GM19351 (cell line): Measurements from ENCODE around the gene GABBR2.

Source experiments
- ATAC-seq: cut with Tn5 transposase; IDR thresholded peaks from one replicate; pipeline ENCODE4 v1.9.1; 2021; ENCODE audit warnings: mild to moderate bottlenecking, moderate library complexity; ENCODE audit not compliant: unreplicated experiment

The GABBR2 gene

DNA sequence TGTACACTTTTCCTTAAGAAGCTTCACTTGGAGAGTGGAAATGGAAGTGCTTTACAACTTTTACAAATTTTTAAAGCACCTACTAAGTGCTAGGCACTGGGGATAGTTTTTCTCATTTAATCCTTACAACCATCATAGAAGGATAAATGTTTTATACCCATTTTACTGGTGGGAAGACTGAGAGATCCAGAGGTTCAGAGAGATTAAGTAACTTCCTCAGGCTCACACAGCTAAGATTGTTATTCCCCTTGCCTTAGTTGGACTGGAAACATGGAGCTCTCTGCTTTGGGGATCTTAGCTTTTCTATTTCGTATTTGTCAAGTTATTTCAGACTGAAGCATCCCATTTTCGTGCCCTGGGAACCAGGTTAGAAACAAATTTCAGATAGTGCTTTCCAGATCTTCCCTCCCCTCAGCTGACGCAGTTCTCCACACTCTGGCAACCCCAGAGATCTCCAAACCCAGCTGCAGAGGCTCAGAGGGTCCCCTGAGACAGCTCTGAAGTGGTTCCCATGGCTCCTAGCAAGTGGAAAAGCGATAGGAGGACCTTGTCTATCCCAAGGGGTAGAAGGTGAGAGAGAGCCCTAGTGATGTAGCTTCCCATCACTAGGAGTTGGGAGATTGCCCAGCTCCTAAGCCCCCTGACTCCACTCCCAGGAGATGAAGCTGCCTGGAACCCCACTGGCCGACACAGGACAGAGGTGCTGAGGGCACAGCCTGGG, 16.2 kb upstream of the GABBR2 start:
- ATAC-seq = no peak

DNA sequence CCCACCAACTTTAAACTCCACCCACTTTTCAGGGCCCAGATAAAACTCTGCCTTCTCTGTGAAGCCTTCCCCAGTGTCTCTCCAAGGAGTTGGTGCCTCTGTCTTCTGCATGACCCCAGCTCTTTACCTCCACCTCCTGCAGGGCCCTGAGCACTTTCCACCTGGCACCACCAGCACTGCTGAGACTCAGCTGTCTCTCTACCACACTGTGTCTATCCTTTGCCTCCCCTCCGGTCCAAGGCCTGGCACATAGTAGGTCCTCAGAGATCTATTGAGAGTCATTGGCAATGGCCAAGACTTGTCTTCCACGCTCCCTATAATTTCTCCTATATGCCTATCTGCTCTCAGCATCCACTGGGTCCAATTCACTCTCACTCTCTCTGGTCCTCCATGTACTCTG, 12.9 kb upstream of the GABBR2 start:
- no peak for ATAC-seq

DNA sequence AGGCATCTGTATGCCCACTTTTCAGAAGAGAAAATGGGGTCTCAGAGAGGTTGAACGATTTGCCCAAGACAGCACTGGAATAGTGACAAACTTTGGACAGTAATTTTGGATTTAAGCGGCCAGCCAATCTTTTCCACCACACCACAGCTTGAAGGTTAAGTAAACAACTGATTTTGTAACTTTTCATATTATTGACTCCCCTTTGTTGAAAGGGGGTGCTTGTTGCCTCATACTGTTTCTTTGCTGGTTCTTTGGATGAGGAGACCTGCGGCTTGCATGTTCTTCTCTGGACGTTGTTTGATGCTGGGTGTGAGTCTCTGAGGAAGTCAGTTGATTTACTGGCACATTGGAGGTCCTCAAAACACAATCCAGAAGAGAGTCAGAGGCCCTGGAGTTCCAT, 11.7 kb upstream of the GABBR2 start:
- no peak for ATAC-seq

DNA sequence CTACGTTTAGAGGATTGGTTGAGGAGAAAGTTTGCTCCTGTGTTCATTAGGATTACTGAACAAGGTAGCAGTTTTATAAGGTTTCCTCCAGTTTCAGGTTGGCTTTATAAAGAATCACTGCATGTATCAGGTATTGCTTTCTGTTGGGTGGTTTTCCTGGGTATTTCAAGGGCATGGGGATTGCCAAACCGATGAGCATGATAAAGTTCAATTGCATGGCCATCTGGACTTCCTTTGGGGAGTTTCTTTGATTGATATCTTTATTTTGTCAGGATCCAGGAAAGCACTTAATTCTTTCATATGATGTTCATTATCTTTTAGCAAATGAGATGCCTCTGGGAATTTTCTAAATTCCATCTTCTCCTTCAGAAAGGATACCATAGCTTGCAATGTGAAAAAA, 10.3 kb upstream of the GABBR2 start:
- ATAC-seq = no peak

DNA sequence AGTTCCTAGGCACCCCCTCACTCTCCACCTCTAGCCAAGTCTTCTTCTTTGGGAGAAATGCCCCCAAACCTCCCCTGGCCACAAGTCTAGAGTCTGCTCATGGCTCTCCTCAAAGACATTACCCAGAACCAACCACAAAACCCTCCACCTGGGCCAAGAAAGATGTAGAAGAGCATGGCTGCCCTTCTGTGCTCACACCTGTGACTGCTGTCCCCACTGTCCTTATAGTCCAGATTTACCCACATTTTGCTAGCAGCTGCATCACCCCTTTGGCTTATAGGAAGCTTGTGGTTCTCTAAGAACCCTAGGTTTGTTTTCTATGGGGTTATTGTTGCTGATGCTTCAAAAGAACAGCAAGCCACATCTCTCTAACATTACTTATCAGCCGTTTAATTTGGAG, 6.1 kb upstream of the GABBR2 start:
- no peak for ATAC-seq

DNA sequence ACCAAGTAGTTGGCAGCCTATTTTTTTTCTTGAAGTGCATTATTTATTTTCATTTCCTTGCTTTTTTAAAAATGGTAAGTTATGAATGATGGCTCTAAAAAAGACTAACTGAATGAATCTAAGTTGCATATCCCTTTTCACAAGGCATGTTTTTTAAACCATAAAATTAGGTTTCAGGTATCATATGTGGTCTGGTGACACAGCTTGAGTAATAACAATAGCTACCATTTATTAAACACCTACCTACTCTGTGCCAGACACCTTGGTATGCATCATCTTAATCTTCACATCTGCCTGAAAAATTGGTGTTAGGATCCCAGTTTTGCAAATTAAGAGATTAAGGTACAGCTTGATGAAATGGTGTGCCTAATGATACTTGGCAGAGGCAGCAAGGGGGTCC, 4.3 kb upstream of the GABBR2 start:
- peak; percentile 65 for ATAC-seq

DNA sequence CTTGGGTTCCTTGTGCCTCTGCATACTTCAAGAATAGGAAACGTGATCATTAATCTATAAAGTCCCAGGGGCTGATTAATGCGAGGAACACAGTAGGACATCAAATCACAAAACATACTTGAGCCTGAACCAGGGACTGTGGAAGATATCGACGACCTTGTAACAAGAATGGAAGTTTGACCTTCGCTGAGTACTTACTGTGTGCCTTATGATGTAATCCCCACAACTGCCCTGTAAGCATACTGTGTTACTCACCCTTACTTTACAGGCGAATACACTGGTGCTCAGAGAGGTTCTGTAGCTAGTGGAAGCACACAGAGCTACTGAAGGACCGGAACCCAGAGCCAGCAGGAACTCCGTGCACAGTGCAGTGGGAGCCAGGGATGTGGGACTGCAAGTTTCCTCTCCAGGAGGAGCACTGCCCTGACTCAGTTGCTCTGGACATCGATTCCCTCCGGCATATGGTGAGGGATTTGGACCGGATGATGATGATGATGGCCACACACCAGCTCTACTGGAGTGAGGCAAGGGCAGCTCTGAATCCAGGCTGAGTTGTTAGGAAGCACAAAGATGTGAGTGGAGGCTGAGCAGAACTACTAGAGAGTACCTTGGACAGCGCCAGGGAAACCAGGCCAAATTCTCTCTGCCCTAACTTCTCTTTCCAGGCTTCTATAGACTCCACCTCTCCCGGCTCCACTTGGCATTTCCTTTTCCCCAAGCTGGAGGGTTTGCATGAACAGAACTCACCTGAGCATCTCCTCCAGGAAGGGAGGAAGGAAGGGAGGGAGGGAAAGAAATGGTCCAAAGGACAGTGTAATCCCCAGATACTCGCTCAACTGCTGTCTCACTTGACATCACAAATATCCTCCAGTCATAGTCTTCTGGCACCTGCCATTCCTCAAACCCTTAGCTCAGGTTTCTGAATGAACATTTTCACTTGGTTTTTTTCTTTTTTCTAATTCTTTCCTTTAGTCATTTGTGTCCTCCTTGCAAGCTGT, 1.5 kb upstream of the GABBR2 start:
- ATAC-seq = no peak

DNA sequence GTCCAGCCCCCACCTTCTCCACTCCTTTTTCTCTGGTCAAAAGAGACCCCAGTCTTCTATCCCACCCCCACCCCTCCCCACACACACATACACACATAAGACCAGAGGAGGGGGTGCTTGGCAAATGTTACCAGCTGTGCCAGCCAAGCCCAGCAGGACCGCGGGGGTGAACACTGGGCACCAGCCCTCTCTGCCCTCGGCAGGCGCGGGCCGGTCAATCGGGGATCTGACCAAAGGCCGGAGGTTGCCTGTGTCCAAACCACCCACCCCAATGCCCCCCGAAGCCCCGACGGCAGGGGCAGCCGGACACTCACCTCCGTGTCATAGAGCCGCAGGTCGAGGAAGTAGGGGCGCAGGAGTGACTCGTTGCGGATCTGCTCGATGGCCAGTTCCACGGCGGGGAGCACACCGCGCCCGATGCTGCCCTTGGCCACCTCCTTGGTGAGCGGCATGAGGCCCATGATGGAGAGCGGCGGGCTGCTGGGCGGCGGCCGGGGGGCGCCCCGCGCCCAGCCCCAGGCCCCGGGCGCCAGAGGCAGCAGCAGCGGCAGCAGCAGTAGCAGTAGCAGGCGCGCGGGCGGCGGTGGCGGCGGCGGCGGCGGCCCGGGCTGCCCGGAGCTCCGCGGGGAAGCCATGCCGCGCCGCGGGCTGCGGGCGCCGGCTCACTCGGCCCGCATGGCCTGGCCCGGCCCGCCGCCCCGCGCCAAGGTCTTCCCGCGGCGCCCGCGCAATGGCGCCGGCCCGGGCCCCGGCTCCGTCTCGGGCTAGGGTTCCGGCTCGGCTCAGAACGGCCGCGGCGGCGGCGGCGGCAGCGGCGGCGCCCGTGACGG, 417 bp downstream of the GABBR2 start:
- ATAC-seq = no peak

DNA sequence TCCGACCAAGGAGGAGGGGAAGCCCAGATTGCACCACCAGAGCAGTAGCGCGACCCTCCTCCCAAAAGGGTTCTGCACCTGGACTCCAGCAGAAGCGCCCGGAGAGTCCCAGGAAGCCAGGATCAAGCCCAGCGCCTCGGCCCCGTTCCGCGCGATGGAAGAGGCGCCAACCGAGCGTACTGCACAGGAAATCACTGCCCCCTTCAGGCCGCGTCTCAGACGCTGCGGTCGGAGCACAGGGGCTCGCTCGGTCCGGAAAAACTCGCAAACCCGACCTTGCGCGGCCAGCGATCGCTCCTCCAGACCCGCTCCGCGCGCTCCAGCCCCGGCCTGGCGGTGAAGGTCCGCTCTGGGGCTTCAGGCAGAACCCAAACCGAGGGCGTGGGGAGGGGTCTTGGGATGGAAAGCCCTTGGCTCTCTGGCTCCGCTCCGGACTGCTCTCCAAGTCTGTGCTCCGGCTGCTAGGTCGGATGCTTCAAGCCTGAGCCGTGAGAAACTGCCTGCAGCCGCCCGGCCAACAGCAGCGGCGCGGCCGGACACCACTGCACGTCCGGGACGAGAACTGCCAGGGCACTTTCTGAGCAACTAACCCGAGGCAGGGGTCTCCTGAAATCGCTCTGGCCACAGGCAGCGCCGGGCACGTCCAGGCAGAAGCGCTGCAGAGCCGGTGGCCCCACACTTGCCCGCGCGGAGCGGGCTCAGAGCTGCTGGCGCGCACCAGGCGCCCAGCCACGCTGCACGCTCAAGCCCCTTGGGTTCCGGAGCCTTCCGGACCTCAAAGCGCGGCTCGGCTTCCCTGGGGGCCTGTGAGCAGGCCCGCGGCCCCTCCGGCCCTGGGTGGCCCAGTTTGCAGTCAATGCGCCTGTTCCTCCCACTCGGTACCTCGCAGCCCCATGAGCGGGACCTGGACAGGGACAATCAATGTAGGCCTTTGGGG, 1.3 kb downstream of the GABBR2 start:
- peak; percentile 54 for ATAC-seq

DNA sequence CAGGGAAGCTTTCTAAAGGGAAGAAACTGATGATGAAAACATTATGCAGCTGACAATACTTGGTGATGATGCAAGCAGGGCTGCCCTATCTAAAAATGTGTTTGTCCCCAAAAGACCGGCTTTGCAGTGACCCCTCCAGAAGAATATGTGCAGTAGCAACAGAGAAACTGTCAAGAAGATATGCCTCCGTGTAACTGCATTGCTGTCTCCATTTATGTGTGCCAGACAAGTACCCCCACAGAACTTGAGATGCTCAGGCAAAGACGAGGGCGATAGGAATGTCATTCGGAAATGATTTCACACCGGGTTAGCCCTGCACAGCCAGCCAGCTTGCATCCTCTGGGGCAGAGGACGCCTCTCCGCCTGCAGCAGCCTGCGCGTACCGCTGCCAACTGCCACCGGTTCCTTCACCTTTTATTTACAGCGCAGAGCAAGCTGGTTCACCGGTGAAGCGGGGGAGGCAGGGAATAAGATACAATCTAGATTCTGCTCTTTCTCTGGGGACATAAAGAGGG, 2.0 kb downstream of the GABBR2 start:
- ATAC-seq = no peak

DNA sequence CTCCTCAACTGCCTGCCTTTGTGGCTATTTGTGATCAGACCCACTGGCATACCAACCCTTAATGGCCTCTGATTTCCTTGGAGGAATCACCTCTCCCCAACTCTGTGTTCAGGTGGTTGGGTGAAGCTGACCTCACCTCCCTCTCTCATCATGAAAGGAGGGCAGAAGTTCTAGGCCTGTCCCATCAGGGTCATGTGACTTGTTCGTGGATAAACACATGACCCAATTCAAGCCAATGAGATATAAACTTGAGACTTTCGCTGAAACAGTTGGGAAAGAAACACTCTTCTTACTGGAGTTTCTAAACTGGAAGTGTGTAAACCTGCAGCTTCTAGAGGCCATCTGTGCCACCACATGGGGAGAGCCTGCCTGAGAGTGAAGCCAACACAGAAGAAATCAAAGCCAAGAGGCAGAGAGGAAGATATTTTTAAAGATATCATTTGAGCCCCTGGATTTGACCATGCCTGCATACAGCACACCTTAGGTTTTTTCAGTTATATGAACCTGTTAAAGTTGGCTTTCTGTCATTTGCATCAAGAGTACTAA, 5.8 kb downstream of the GABBR2 start:
- no peak for ATAC-seq

DNA sequence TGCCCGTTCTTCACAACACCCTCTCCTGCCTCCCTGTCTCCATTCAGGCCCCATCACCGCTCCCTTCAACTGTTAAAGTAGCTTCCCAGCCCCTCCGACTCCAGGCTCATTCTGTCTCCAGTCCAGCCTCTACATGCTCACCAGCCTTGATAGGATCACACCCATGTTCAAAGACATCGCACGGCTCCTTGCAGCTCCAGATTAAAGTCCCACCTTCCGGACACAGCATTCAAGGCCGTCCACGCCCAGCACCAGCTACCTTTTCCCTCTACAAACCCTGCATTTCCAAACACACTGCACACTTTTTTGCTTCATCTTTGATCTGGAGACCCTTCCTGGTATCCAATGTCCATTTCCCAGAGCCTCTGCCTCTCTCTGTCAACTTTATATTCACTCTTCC, 6.4 kb downstream of the GABBR2 start:
- no peak for ATAC-seq

DNA sequence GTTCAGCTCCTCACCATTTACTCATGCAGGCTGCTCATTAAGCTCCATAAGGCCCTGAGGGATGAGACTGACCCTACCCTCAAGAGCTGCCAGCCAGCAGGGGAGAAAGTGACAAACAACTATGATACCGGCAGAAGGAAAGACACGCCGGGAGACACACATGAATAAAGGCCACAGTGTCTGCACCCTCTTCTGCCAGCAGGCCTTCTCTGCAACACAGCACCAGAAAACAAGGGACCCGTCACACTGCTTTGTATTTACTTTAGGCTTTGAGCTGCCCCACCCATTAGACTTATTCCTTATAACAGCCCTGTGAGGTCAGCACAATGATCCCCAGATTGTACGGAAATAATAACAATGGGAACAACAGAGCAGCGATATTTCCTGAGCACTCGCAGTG, 7.2 kb downstream of the GABBR2 start:
- no peak for ATAC-seq

DNA sequence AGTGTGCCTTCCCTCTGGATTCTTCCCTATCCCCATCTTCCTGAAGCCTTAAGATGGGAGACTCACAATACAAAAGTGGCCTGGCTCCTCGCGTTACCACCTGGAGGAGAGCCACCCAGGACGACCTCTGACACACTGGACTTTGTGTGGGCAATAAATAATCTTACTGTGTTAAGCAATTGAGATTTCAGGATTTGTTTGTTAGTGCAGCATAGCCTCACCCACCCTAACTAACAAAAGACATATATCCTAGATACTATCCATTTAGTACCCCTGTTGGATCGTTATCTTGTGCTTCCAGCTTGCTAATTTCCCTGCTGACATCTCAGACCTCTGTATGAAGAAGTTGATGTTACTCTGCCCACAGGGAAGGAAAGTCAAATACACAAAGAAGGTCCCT, 7.9 kb downstream of the GABBR2 start:
- ATAC-seq = no peak

DNA sequence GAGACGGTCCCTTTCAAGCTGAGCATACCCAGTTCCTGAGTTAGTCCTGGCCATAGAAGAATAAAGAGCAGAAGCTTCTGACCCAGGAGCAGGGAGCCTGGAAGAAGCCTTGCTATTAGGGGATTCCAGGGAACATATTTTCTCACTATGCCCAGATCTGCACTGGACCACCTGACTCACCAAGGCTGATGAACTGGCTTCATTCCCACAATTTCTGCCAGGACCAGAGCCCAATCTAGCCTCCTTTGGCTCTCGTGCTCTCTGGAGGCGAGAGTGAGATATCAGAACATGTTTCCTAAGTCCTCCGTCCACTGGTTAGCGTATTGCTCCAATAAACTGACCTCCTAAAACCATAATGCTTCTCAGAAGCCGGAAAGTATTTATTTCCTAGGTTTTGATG, 9.9 kb downstream of the GABBR2 start:
- no peak for ATAC-seq

DNA sequence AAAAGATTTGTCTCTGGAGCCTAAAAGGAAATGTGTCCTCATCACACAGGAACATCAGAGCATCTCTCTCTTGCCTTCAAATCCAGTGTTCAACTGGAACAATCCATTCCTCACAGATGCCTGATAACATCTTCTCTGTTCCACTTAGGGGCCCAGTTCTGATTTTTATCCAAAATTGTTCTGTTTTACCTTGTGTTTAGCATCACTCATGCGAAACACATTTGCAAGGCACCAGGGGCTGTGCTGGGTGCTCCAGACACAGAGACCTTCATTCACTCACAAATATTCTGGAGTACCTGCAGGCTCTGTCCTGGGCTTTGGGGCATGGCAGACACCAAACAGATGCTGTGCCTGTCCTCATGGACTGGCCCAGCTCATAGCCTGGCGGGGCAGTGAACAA, 13.8 kb downstream of the GABBR2 start:
- ATAC-seq = no peak

DNA sequence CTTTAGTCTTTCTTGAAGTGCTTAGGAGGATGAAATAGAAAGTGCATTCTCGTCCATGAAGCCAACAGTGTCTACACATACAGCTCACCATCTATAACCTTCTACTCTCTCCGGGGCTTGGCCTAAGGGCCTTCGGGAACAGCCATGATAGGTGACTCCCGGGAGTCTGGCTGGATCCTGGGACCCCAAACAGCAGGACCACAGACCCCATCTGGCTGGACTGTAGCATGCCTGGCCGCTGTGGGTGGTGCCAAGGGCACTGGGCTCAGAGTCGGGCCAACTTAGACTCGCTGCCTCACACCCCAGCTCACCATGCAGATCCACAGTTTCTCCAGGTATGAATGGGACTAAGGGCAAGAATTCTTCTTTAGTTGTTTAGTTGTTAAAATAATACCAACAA, 16.3 kb downstream of the GABBR2 start:
- no peak for ATAC-seq

DNA sequence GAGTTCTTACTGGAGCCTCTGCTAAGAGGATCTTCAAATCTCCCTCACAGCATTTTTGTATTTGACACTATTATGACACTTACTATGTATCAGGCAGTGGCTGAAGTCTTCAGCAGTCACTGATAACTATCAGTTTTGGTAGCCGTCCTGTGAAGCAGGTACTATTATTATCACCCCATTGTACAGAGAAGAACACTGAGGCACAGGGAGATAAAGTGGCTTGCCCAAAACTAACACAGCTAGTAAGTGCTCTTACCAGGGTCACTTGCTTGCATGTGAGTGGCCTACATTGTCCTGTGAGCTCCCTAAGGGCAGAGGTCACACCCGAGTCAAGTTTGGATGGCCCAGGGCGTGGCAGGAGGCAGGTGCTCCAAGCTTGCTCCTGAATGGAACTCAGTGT, 16.8 kb downstream of the GABBR2 start:
- ATAC-seq = no peak

DNA sequence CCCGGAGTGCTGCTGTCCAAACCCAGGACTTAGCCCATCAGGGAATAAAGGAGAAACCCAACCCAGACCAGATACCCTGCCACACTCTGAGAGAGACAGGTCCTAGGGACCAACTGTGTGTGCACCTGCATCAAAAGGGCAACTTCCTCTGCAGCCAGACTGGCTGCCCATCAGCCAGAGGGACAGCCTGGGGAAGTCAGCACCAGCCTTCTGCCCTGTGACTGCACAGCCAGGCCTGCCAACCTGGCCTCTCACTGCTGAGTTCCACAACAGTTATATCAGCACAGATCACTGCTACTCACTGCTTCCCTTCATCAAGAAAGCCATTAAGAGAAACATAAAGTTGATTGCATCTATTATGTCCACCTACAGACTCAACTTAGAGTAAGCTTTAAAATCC, 18.0 kb downstream of the GABBR2 start:
- no peak for ATAC-seq
